ENCODE data around the gene NCF2. TPM values are rescaled to one million over a fixed set of nuclear protein-coding genes. Genes with fewer than 3 reads are reported as not detected.

The NCF2 gene
- 10 to 100 TPM in 1 of 8 experiments, 1 to 10 TPM in 3, under 1 TPM in 4; 0.27 to 24.8 (median 0.77) TPM for total RNA-seq

- in situ Hi-C loops (cut with MboI; ENCODE audit: low pct_unique_long_range_greater_than_20kb in 2 of 9, low sequenced_read_pairs in 9 of 9, unreplicated experiment in 9 of 9), result no loop called here
- no peak within 1 kb of the TSS for H3K27ac ChIP-seq
- H3K4me3 ChIP-seq, result no peak within 1 kb of the TSS
- WGBS, 10 experiments, result 20 to 100% (median 77%) methylated on average over 1 to 5 of the region's 6 CpGs; no CpG with 5 or more reads in 2 of the 10 experiments
- peak in 2 of 8 experiments; percentile 84 to 92 for ATAC-seq (replicated peaks in 6 of 8)
- no peaks in the 10 kb centered on the region for H3K4me1 ChIP-seq (replicated peaks in 1 of 2)
Observed at GRCh38 chr1:183590244-183591191, at the start of gene NCF2. TSS of gene NCF2 (minus strand) at chr1:183590459. CDS start at chr1:183590329, 130 bp downstream.

- H3K4me3 ChIP-seq, result peak overlapping the region in 1 of 5 donors; percentile 62
- in situ Hi-C loops (cut with MboI; ENCODE audit: low pct_unique_long_range_greater_than_20kb in 2 of 9, low sequenced_read_pairs in 9 of 9, unreplicated experiment in 9 of 9), result loop anchor here in 1 of 9 experiments (25.0 kb wide), 1 partner anchor 273 kb away; no protein-coding TSS in a partner anchor
Observed at GRCh38 chr1:183638649-183639387, 48.6 kb upstream of the NCF2 start.

GRCh38 chr1:183636783-183637182 lies 46.5 kb upstream of the NCF2 start:
- ATAC-seq (replicated peaks in 6 of 8), result no peak
- peaks cover 4 to 18% of the 10 kb centered on the region in 2 donors for H3K4me1 ChIP-seq (replicated peaks in 1 of 2)
- no peak overlapping the region for H3K27ac ChIP-seq
- in situ Hi-C loops (cut with MboI; ENCODE audit: low pct_unique_long_range_greater_than_20kb in 2 of 9, low sequenced_read_pairs in 9 of 9, unreplicated experiment in 9 of 9), result loop anchor here in 1 of 9 experiments (25.0 kb wide), 1 partner anchor 276 kb away; no protein-coding TSS in a partner anchor
- 11 to 55% (median 44%) methylated on average over 1 to 5 of the region's 5 CpGs; no CpG with 5 or more reads in 1 of the 10 experiments for WGBS, 10 experiments
- H3K4me3 ChIP-seq, result peak overlapping the region; percentile 53 to 62 (median 60)

More at GRCh38 chr1:183638649-183639387, 48.6 kb upstream of the NCF2 start:
- Histone ChIP-seq H3K27ac (no peak overlapping the region), H3K4me1 (replicated peaks in 1 of 2) (peaks cover 0 to 2% of the 10 kb centered on the region in 2 donors)
- WGBS, 10 experiments, result 70 to 100% (median 93%) methylated on average over 3 to 7 of the region's 7 CpGs
- ATAC-seq (replicated peaks in 6 of 8), result no peak

GRCh38 chr1:183636334-183636682 lies 46.0 kb upstream of the NCF2 start:
- H3K27ac ChIP-seq, result peak overlapping the region; percentile 0 to 23
- in situ Hi-C loops (cut with MboI; ENCODE audit: low pct_unique_long_range_greater_than_20kb in 2 of 9, low sequenced_read_pairs in 9 of 9, unreplicated experiment in 9 of 9), result loop anchor here in 1 of 9 experiments (25.0 kb wide), 1 partner anchor 276 kb away; no protein-coding TSS in a partner anchor
- H3K4me1 ChIP-seq (replicated peaks in 1 of 2), result peaks cover 4 to 18% of the 10 kb centered on the region in 2 donors
- no peak for ATAC-seq (replicated peaks in 6 of 8)
- 0 to 80% (median 5%) methylated on average over 1 to 14 of the region's 15 CpGs; no CpG with 5 or more reads in 1 of the 10 experiments for WGBS, 10 experiments
- H3K4me3 ChIP-seq, result peak overlapping the region; percentile 53 to 62 (median 60)

GRCh38 chr1:183635606-183636333 lies 45.5 kb upstream of the NCF2 start, which contains the start of gene ARPC5:
TSS of gene ARPC5 (minus strand) at chr1:183635783. CDS start at chr1:183635659, 124 bp downstream.
- H3K27ac ChIP-seq, result peak within 1 kb of the TSS; percentile 64 to 72
- peak within 1 kb of the TSS; percentile 53 to 62 (median 60) for H3K4me3 ChIP-seq
- H3K4me1 ChIP-seq (replicated peaks in 1 of 2), result peaks cover 4 to 18% of the 10 kb centered on the region in 2 donors
- in situ Hi-C loops (cut with MboI; ENCODE audit: low pct_unique_long_range_greater_than_20kb in 2 of 9, low sequenced_read_pairs in 9 of 9, unreplicated experiment in 9 of 9), result loop anchor here in 1 of 9 experiments (25.0 kb wide), 1 partner anchor 277 kb away; no protein-coding TSS in a partner anchor
- peak; percentile 78 to 93 (median 90) for ATAC-seq (replicated peaks in 6 of 8)
- 0 to 7% (median 1%) methylated on average over 1 to 31 of the region's 65 CpGs; no CpG with 5 or more reads in 4 of the 10 experiments for WGBS, 10 experiments

- ATAC-seq (replicated peaks in 6 of 8), result peak; percentile 1 to 31 (median 6)
- H3K4me3 ChIP-seq, result peak overlapping the region; percentile 53 to 62 (median 60)
- peaks cover 4 to 18% of the 10 kb centered on the region in 2 donors for H3K4me1 ChIP-seq (replicated peaks in 1 of 2)
- in situ Hi-C loops (cut with MboI; ENCODE audit: low pct_unique_long_range_greater_than_20kb in 2 of 9, low sequenced_read_pairs in 9 of 9, unreplicated experiment in 9 of 9), result loop anchor here in 1 of 9 experiments (25.0 kb wide), 1 partner anchor 277 kb away; no protein-coding TSS in a partner anchor
- 0 to 3% (median 0%) methylated on average over 1 to 8 of the region's 42 CpGs; no CpG with 5 or more reads in 5 of the 10 experiments for WGBS, 10 experiments
- H3K27ac ChIP-seq, result peak overlapping the region; percentile 64 to 72
Observed at GRCh38 chr1:183635099-183635605, 44.9 kb upstream of the NCF2 start.

GRCh38 chr1:183634429-183635065 lies 44.3 kb upstream of the NCF2 start:
- ATAC-seq (replicated peaks in 6 of 8), result no peak
- WGBS, 10 experiments, result 0 to 2% (median 1%) methylated on average over 3 to 10 of the region's 10 CpGs
- H3K27ac ChIP-seq, result peak overlapping the region; percentile 64 to 72
- in situ Hi-C loops (cut with MboI; ENCODE audit: low pct_unique_long_range_greater_than_20kb in 2 of 9, low sequenced_read_pairs in 9 of 9, unreplicated experiment in 9 of 9), result loop anchor here in 1 of 9 experiments (25.0 kb wide), 1 partner anchor 278 kb away; no protein-coding TSS in a partner anchor
- H3K4me1 ChIP-seq (replicated peaks in 1 of 2), result peaks cover 4 to 18% of the 10 kb centered on the region in 2 donors
- H3K4me3 ChIP-seq, result peak overlapping the region; percentile 53 to 62 (median 60)

- in situ Hi-C loops (cut with MboI; ENCODE audit: low pct_unique_long_range_greater_than_20kb in 2 of 9, low sequenced_read_pairs in 9 of 9, unreplicated experiment in 9 of 9), result loop anchor here in 1 of 9 experiments (25.0 kb wide), 1 partner anchor 278 kb away; no protein-coding TSS in a partner anchor
- Histone ChIP-seq H3K27ac (no peak overlapping the region), H3K4me3 (peak overlapping the region; percentile 53 to 62 (median 60)), H3K4me1 (replicated peaks in 1 of 2) (peaks cover 4 to 18% of the 10 kb centered on the region in 2 donors)
- 0 to 25% (median 0%) methylated on average over 1 of the region's 1 CpG for WGBS, 10 experiments
- ATAC-seq (replicated peaks in 6 of 8), result peak in 3 of 8 experiments; percentile 6 to 18 (median 7)
Observed at GRCh38 chr1:183633676-183634343, 43.6 kb upstream of the NCF2 start.

- Histone ChIP-seq H3K4me1 (replicated peaks in 1 of 2) (peaks cover 4 to 17% of the 10 kb centered on the region in 2 donors), H3K27ac (no peak overlapping the region), H3K4me3 (peak overlapping the region in 4 of 5 donors; percentile 53 to 62 (median 58))
- ATAC-seq (replicated peaks in 6 of 8), result no peak
- 0 to 80% (median 50%) methylated on average over 1 of the region's 1 CpG; no CpG with 5 or more reads in 1 of the 10 experiments for WGBS, 10 experiments
- in situ Hi-C loops (cut with MboI; ENCODE audit: low pct_unique_long_range_greater_than_20kb in 2 of 9, low sequenced_read_pairs in 9 of 9, unreplicated experiment in 9 of 9), result loop anchor here in 1 of 9 experiments (25.0 kb wide), 1 partner anchor 279 kb away; no protein-coding TSS in a partner anchor
Observed at GRCh38 chr1:183632964-183633363, 42.7 kb upstream of the NCF2 start.

GRCh38 chr1:183632114-183632513 lies 41.9 kb upstream of the NCF2 start:
- in situ Hi-C loops (cut with MboI; ENCODE audit: low pct_unique_long_range_greater_than_20kb in 2 of 9, low sequenced_read_pairs in 9 of 9, unreplicated experiment in 9 of 9), result loop anchor here in 1 of 9 experiments (25.0 kb wide), 1 partner anchor 280 kb away; no protein-coding TSS in a partner anchor
- WGBS, 10 experiments, result 0 to 100% (median 54%) methylated on average over 1 to 2 of the region's 2 CpGs
- Histone ChIP-seq H3K27ac (no peak overlapping the region), H3K4me3 (peak overlapping the region in 1 of 5 donors; percentile 62), H3K4me1 (replicated peaks in 1 of 2) (peaks cover 4 to 17% of the 10 kb centered on the region in 2 donors)
- no peak for ATAC-seq (replicated peaks in 6 of 8)
